Pancreas (tissue), 10 donors: ENCODE measurements around the gene ACSL6. TPM values are rescaled to one million over a fixed set of nuclear protein-coding genes. Genes with fewer than 3 reads are reported as not detected.

Experiments used
- ATAC-seq, 4 donors: fragments of 200-7000 bp; cut with Tn5 transposase; one replicate each; pipeline versions ENCODE4 v1.8.0 to v1.9.1; 2020; ENCODE audit warnings: mild to moderate bottlenecking in 4 of 4, moderate library complexity in 4 of 4
- DNase-seq, 6 donors: peaks; one replicate each; pipeline ENCODE4 v3.0.0-alpha.2; 2020
- FAIRE-seq: peaks from 2 replicates; lab custom pipeline; 2012; peaks lifted over from hg19 to GRCh38; lab: Jason Lieb, UNC
- H3K27ac ChIP-seq, 4 donors: fragments of 200-600 bp; sonication (generic); 1 replicate in 3 of 4; 2 replicates in 1 of 4; pipeline versions ENCODE4 v1.5.0 to v1.8.0; 2020
- H3K27me3 ChIP-seq, 4 donors: fragments of 200-600 bp; one replicate each; pipeline ENCODE4 v1.8.0; 2021
- H3K36me3 ChIP-seq, 3 donors: fragments of 200-600 bp; sonication (generic) in 1 of 3; one replicate each; pipeline versions ENCODE4 v1.5.0 to v1.8.0; 2020 to 2021
- H3K4me1 ChIP-seq, 3 donors: fragments of 200-600 bp; one replicate each; pipeline ENCODE4 v1.8.0; 2021
- H3K4me3 ChIP-seq, 4 donors: fragments of 200-600 bp; sonication (generic) in 2 of 4; one replicate each; pipeline versions ENCODE4 v1.5.0 to v1.8.0; 2020 to 2021
- H3K9me3 ChIP-seq, 4 donors: fragments of 200-600 bp; one replicate each; pipeline ENCODE4 v1.8.0; 2021
- WGBS, 2 donors: extraction: QIAGEN DNeasy Blood & Tissue Kit; methylation state at CpG; one replicate each; pipeline ENCODE4 v1.1.7; 2013; 5-methylcytosine and 5-hydroxymethylcytosine counted together
- intact Hi-C, 3 donors: fragments of 100-400 bp; cut with DNase I; formaldehyde crosslinking; loops; one replicate each; pipeline versions ENCODE4 v1.11.1 to v1.14.2; 2022
- polyA plus RNA-seq, 2 donors: library from polyadenylated mRNA; stranded (reverse); fragments of 200-250 nt; gene quantifications; one replicate each; pipeline ENCODE4 v1.2.3, GENCODE V29; 2013
- total RNA-seq, 6 donors: library from RNA; stranded (reverse); fragmentation: NEBNext Ultra II Directional in 4 of 6; extraction: Animal tissue kit (Norgen Biotek cat#: 25700) in 4 of 6; gene quantifications; one replicate each; pipeline versions ENCODE4 v1.2.1 to v1.2.4, GENCODE V29; 2021 to 2023
- TF ChIP-seq, protein P1 (sequence below), 4 donors: fragments of 200-600 bp; sonication (generic) in 3 of 4; IDR thresholded peaks; one replicate each; pipeline versions ENCODE4 v1.5.0 to v1.8.0; 2021; ENCODE audit warnings: antibody characterized with exemption in 4 of 4
- donor health status: healthy with polysubstance abuse.
- donor health status: DM: no; HTN: no; CAD: no; lungs with moderate emphysema.
- donor health status: DM: no; HTN: no; CAD: no.
- donor health status: control.
- donor health status: control.
- donor health status: Bipolar disorder and iron deficiency.
- donor health status: DM: yes; HTN: yes; CAD: no.
- donor health status: DM: no; HTN: no; CAD: no.
- donor health status: DM: no; HTN: no; CAD: no.
- donor health status: DM: yes; HTN: yes; CAD: no.

Gene ACSL6
- total and polyA plus RNA-seq, 8 donors, result 0.83 to 3.3 (median 1.1) TPM

DNA sequence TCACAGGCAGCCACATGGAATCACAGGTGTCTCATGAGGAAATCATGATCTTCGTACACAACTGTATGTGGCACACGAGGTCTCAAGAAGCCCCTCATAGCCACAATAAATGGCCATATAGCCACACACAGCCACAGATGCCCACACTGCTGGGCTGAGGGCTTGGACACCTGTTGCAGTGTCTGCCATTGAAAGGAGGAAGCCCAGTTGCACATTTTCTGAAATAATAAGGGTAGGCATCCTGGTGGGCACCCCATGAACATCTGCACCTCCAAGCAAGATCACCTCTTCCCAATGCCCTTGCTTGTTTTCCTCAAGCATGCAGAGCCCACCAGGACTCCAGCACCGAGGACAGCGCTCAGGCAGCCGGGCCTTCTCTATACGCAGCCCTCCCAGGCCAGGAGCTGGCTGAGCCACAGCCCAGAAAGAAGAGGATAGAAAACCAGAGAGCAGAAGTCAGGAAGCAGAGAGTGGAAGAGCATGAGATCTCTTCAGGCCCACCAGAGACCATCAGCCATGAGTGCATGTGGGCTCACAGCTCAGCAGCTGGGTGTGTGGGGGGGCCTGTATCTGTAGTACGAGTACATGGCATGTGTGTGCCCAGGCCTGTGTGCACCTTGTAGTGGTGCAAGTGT, 1.0 kb upstream of the ACSL6 start:
- no peaks in the 10 kb centered on the region for H3K4me1 ChIP-seq
- no peaks in the 10 kb centered on the region for H3K36me3 ChIP-seq
- TF ChIP-seq, protein P1, sequence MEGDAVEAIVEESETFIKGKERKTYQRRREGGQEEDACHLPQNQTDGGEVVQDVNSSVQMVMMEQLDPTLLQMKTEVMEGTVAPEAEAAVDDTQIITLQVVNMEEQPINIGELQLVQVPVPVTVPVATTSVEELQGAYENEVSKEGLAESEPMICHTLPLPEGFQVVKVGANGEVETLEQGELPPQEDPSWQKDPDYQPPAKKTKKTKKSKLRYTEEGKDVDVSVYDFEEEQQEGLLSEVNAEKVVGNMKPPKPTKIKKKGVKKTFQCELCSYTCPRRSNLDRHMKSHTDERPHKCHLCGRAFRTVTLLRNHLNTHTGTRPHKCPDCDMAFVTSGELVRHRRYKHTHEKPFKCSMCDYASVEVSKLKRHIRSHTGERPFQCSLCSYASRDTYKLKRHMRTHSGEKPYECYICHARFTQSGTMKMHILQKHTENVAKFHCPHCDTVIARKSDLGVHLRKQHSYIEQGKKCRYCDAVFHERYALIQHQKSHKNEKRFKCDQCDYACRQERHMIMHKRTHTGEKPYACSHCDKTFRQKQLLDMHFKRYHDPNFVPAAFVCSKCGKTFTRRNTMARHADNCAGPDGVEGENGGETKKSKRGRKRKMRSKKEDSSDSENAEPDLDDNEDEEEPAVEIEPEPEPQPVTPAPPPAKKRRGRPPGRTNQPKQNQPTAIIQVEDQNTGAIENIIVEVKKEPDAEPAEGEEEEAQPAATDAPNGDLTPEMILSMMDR (IDR thresholded peaks at IDR 0.05), result no peak
- WGBS, 2 donors, result 64 to 66% methylated on average over 7 of the region's 7 CpGs
- intact Hi-C loops, result no loop called here
- no peak for FAIRE-seq
- no peaks in the 10 kb centered on the region for H3K9me3 ChIP-seq
- peak overlapping the region in 1 of 4 donors; percentile 80 for H3K4me3 ChIP-seq
- peak in 5 of 6 donors; percentile 2 to 63 (median 23) for DNase-seq
- H3K27ac ChIP-seq, result no peak overlapping the region
- H3K27me3 ChIP-seq, result no peaks in the 10 kb centered on the region
- peak in 2 of 4 donors; percentile 31 to 55 for ATAC-seq

DNA sequence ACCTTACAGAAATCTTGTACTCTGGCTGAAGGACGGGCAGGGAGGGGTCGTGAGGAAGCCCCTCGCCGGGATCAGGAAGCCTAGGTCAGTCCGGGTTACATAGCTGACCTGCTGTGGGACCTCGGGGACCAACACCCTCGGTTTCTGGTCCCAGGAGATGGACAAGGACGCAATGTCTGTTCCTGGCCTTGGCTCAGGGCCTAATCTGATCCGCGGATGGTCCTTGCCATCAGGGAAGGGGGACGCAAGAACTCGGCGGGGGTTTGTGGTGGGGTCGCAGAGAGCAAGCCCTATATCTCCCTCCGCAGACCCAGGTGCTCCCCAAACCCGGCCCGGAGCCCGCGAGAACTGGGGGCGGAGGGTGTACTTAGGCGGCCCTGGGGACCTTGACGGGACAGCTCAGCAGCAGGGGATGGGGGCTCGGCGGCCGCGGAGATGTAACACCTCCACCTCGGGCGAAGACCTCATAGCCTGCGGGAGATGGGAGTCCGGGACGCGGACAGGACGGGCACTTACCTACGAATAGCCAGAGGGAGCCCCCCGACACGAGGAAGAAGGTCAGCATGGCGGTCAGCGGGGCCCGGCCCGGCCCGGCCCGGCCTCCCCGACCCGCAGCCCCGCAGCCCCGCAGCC, 353 bp downstream of the ACSL6 start:
- peak in 2 of 6 donors; percentile 14 to 74 for DNase-seq
- Histone ChIP-seq H3K27ac (no peak overlapping the region), H3K4me3 (peak overlapping the region; percentile 45 to 80 (median 71)), H3K27me3 (no peaks in the 10 kb centered on the region), H3K36me3 (no peaks in the 10 kb centered on the region), H3K9me3 (no peaks in the 10 kb centered on the region), H3K4me1 (no peaks in the 10 kb centered on the region)
- intact Hi-C loops, result no loop called here
- no peak for FAIRE-seq
- WGBS, 2 donors, result 5 to 6% methylated on average over 40 to 46 of the region's 46 CpGs
- TF ChIP-seq, protein P1 (IDR thresholded peaks at IDR 0.05), result no peak
- peak in 1 of 4 donors; percentile 5 for ATAC-seq

DNA sequence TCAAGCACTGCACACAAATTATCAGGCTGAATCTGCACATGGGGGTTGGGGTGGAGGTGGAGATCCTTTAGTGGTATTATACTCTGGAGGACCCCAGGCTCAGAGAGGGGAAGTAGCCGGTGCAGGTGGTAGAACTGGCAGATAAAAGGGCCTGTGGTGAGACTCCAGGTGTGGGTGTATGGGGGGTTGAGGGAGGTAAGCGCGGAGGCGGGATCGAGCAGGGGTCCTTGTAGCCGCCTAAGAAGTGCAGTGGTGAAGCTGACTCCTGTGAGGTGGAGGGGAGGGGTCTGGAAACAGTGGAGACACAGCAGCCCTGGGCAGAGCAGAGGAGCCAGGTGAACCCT, 841 bp downstream of the ACSL6 start:
- Histone ChIP-seq H3K4me3 (peak overlapping the region in 1 of 4 donors; percentile 80), H3K9me3 (no peaks in the 10 kb centered on the region), H3K4me1 (no peaks in the 10 kb centered on the region), H3K36me3 (no peaks in the 10 kb centered on the region), H3K27ac (no peak overlapping the region), H3K27me3 (no peaks in the 10 kb centered on the region)
- no peak for ATAC-seq
- WGBS, 2 donors, result 87 to 89% methylated on average over 6 of the region's 6 CpGs
- no peak for FAIRE-seq
- TF ChIP-seq, protein P1 (IDR thresholded peaks at IDR 0.05), result no peak
- intact Hi-C loops, result no loop called here
- peak in 1 of 6 donors; percentile 27 for DNase-seq

DNA sequence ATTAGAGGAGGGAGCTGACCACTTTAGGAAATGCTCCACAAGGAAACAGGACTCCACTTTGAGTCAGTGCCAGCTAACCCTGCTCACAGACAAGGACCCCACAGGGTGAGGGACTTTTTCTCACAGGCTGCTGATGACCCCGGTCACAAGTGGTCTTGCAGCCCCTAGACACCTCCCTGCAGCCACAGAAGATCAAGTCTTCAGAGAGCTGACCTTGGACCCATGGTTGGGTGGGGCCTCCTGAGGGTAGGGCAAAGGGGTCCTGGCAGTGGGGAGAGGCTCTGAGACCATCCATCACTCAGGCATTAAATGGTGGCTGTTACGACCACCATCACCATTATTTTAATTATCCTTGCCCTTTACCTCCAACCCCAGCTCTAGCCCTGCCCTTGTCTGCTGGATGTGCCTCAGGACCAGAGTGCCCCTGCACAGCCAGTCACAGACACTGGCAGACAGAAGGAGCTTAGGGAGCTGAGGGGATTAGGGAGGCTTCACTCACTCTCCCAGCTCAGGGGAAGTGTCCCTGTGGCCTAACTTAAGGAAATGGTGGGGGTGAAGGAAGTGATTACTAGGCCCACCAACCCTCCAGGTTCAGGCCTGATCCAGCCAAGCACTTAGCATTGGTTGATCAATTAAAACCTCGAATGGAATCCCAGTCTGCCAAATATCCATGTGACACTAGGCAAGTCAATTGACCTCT, 1.6 kb downstream of the ACSL6 start:
- no peaks in the 10 kb centered on the region for H3K9me3 ChIP-seq
- FAIRE-seq (no peak), ATAC-seq (no peak), DNase-seq (peak in 3 of 6 donors; percentile 8 to 28 (median 27))
- TF ChIP-seq, protein P1 (IDR thresholded peaks at IDR 0.05), result no peak
- intact Hi-C loops, result loop anchor here in 2 of 3 donors (5.0 kb wide), 1 partner anchor 423 kb away; no protein-coding TSS in a partner anchor
- H3K36me3 ChIP-seq, result no peaks in the 10 kb centered on the region
- H3K27me3 ChIP-seq, result no peaks in the 10 kb centered on the region
- no peak overlapping the region for H3K4me3 ChIP-seq
- H3K27ac ChIP-seq, result no peak overlapping the region
- no peaks in the 10 kb centered on the region for H3K4me1 ChIP-seq
- WGBS, 2 donors, result 60 to 64% methylated on average over 3 of the region's 3 CpGs
